Prostate gland (tissue), 2 donors: ENCODE results near the gene GDPD5. TPM values are rescaled to one million over a fixed set of nuclear protein-coding genes. Genes with fewer than 3 reads are reported as not detected.
A peak's percentile ranks its signal among the peaks of the same experiment; 100 is the strongest.

ENCODE experiments used
- DNase-seq: peaks from one replicate; pipeline ENCODE4 v3.0.0-alpha.2; 2019; ENCODE audit warnings: low spot score
- H3K27ac ChIP-seq, 2 donors: fragments of 200-600 bp; sonication (generic); 2 replicates each; pipeline ENCODE4 v1.5.1; 2017 to 2019
- H3K27me3 ChIP-seq: fragments of 200-600 bp; sonication (generic); replicated peaks from 2 replicates; pipeline ENCODE4 v1.5.1; 2019; ENCODE audit not compliant: insufficient read depth
- H3K36me3 ChIP-seq, 2 donors: fragments of 200-600 bp; sonication (generic); 1 replicate in 1 of 2; 2 replicates in 1 of 2; pipeline versions ENCODE4 v1.5.1 to v1.8.1; 2017 to 2019
- H3K4me1 ChIP-seq: fragments of 200-600 bp; sonication (generic); replicated peaks from 2 replicates; pipeline ENCODE4 v1.5.1; 2019
- H3K4me3 ChIP-seq, 2 donors: fragments of 200-600 bp; sonication (generic); 2 replicates each; pipeline ENCODE4 v1.5.1; 2017 to 2019
- H3K9me3 ChIP-seq: fragments of 200-600 bp; sonication (generic); 2 replicates; pipeline ENCODE4 v1.5.1; 2017
- POLR2A ChIP-seq: fragments of 450-650 bp; IDR thresholded peaks from one replicate; pipeline ENCODE4 v1.6.1; 2016; ENCODE audit warnings: antibody characterized with exemption, mild to moderate bottlenecking
- POLR2AphosphoS5 ChIP-seq: sonication (generic); formaldehyde crosslinking; IDR thresholded peaks from one replicate; pipeline ENCODE4 v1.6.1; 2017; ENCODE audit warnings: antibody characterized with exemption
- WGBS: methylation state at CpG from one replicate; pipeline ENCODE4 v1.1.5; 2018; 5-methylcytosine and 5-hydroxymethylcytosine counted together
- intact Hi-C: fragments of 100-400 bp; cut with DNase I; formaldehyde crosslinking; loops from one replicate; pipeline ENCODE4 v1.14.2; 2022
- total RNA-seq, 2 donors: library from RNA; depleted of rRNA; stranded (reverse); fragments of >200 nt; gene quantifications; one replicate each; pipeline ENCODE4 v1.1.0, GENCODE V29; 2016
- TF ChIP-seq, protein P1 (sequence below), 4 experiments: fragments of 200-600 bp in 2 of 4; fragments of 450-650 bp in 2 of 4; sonication (generic) in 2 of 4; IDR thresholded peaks; 1 replicate in 3 of 4; 2 replicates in 1 of 4; pipeline ENCODE4 v1.5.1; 2016 to 2019; ENCODE audit warnings: antibody characterized with exemption in 4 of 4, mild to moderate bottlenecking in 2 of 4, moderate library complexity in 2 of 4

The GDPD5 gene
- total RNA-seq, 2 donors from 2014 or later, result 1.7 to 14.6 TPM

DNA sequence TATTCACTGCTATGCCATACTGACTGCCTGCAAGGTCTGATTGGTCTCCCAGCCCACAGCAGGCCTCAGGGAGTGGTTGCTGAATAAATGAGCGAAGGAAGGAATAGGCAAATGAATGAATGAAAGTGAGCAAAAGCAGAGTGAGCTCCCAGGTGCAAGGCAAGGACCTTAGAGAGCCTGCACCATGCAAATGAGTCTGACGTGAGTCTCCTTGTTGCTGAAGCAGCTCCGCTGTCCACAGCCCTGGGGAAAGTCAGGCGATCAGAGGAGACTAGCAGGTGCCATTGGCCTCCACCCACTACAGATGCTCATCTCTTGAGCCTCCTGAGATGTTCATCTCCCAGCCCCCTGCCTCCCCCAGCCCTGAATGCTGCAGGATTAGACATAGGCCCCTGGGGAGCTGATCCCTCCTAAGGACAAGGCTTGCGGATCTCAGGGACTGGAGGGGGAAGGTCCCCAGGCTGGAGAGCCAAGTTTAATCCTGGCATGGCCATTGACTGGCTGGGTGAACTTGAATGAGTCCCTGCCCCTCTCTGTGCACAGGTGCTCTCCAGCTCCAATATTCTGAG lies 22.1 kb downstream of the GDPD5 start:
- TF ChIP-seq POLR2AphosphoS5, result no peak
- TF ChIP-seq, protein P1, sequence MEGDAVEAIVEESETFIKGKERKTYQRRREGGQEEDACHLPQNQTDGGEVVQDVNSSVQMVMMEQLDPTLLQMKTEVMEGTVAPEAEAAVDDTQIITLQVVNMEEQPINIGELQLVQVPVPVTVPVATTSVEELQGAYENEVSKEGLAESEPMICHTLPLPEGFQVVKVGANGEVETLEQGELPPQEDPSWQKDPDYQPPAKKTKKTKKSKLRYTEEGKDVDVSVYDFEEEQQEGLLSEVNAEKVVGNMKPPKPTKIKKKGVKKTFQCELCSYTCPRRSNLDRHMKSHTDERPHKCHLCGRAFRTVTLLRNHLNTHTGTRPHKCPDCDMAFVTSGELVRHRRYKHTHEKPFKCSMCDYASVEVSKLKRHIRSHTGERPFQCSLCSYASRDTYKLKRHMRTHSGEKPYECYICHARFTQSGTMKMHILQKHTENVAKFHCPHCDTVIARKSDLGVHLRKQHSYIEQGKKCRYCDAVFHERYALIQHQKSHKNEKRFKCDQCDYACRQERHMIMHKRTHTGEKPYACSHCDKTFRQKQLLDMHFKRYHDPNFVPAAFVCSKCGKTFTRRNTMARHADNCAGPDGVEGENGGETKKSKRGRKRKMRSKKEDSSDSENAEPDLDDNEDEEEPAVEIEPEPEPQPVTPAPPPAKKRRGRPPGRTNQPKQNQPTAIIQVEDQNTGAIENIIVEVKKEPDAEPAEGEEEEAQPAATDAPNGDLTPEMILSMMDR (IDR thresholded peaks at IDR 0.05), result no peak
- no peak for TF ChIP-seq POLR2A
- Histone ChIP-seq H3K27me3 (no peaks in the 10 kb centered on the region), H3K9me3 (no peaks in the 10 kb centered on the region), H3K27ac (no peak overlapping the region), H3K36me3 (no peaks in the 10 kb centered on the region), H3K4me1 (no peaks in the 10 kb centered on the region), H3K4me3 (no peak overlapping the region)
- intact Hi-C loops, result no loop called here
- WGBS, result 91% methylated on average over 5 of the region's 5 CpGs
- DNase-seq, result no peak

- no peak for DNase-seq
- H3K27me3 ChIP-seq, result no peaks in the 10 kb centered on the region
- H3K27ac ChIP-seq, result no peak overlapping the region
- H3K36me3 ChIP-seq, result no peaks in the 10 kb centered on the region
- no peak overlapping the region for H3K4me3 ChIP-seq
- H3K4me1 ChIP-seq, result no peaks in the 10 kb centered on the region
- intact Hi-C loops, result no loop called here
- no peaks in the 10 kb centered on the region for H3K9me3 ChIP-seq
- WGBS, result 90% methylated on average over 1 of the region's 1 CpG
- TF ChIP-seq, protein P1 (IDR thresholded peaks at IDR 0.05), result no peak
- no peak for TF ChIP-seq POLR2AphosphoS5
- no peak for TF ChIP-seq POLR2A
Observed at GRCh38 chr11:75502138-75502537, 23.6 kb downstream of the GDPD5 start.

DNA sequence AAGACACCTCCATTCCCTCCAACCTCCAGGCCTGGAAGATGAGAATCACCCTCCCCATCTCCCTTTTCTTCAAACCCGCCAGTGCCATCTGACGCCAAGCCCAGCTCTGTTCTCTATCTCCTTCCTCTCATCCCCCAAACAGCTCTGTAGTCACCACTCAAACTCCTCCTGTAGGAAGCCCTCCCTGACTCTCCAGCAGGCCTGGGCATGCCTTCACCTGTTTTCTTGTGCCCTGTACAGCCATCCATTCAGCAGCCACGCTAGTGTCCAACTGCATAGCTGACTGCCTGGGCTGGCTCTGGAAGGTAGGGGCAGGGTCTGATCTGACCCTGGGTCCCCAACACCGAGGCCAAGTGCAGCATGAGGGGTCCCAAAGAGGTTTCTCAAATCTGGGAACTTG lies 25.0 kb downstream of the GDPD5 start:
- no peak for DNase-seq
- WGBS, result 88% methylated on average over 4 of the region's 4 CpGs
- no peaks in the 10 kb centered on the region for H3K4me1 ChIP-seq
- no peaks in the 10 kb centered on the region for H3K36me3 ChIP-seq
- no peak overlapping the region for H3K27ac ChIP-seq
- intact Hi-C loops, result no loop called here
- no peaks in the 10 kb centered on the region for H3K9me3 ChIP-seq
- H3K27me3 ChIP-seq, result no peaks in the 10 kb centered on the region
- TF ChIP-seq POLR2AphosphoS5 (no peak), POLR2A (no peak)
- TF ChIP-seq, protein P1 (IDR thresholded peaks at IDR 0.05), result no peak
- no peak overlapping the region for H3K4me3 ChIP-seq

DNA sequence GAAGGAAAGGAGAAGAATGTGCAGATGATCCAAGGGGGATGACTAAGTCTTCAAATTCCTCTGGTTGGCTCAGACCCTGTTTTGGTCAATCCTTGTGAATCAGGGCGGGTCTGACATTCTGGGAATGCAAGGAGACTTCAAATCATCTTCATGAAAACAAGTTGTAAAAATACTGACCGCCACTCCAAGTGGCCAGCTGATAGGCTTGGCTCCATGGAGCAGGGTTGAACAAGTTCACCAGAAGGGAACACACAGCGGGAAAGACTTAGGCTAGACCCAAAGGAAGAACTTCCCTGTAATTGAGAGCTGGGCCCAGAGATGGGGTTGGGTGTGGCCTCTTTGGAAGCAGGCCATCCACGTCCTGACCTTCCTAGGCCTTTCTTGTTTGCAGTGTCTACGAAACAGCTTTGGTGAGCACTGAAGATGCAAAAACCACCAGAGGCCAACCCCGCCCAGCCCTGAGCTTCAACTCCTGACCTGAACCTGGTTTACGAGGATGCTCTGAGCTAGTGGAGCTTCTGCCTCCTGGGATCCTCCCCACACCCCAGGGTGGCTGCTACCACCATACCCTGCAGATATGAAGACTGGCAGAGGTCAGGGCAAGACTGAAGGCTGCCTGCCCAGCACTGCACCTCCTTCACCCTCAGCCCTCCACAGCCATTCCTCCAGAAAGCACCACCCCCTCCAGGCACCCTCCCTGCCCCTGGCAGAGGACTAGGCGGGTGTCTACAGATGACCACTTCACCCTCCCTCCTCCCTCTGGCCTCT lies 26.1 kb downstream of the GDPD5 start:
- TF ChIP-seq, protein P1 (IDR thresholded peaks at IDR 0.05), result no peak
- TF ChIP-seq POLR2A, result no peak
- peak; percentile 19 for TF ChIP-seq POLR2AphosphoS5
- Histone ChIP-seq H3K27me3 (no peaks in the 10 kb centered on the region), H3K4me3 (no peak overlapping the region), H3K9me3 (no peaks in the 10 kb centered on the region), H3K36me3 (no peaks in the 10 kb centered on the region), H3K4me1 (no peaks in the 10 kb centered on the region), H3K27ac (no peak overlapping the region)
- DNase-seq, result no peak
- intact Hi-C loops, result no loop called here
- WGBS, result 62% methylated on average over 8 of the region's 8 CpGs
